Caco-2 (cell line): ENCODE results near the gene DNAH1. TPM values are rescaled to one million over a fixed set of nuclear protein-coding genes. Genes with fewer than 3 reads are reported as not detected.

Experiments used
- BruUV-seq: library from RNA; stranded (reverse); fragments of 400-500 nt; replicated peaks from 2 replicates; lab custom pipeline; 2021; lab: Mats Ljungman, UMichigan
- CTCF ChIA-PET: fragments of 300-600 bp; sonication (Branson Sonifier 250); formaldehyde crosslinking; loops from one replicate; lab custom pipeline; 2022; ENCODE audit warnings: antibody characterized with exemption; lab: Charles Lee
- POLR2A ChIA-PET: fragments of 300-600 bp; sonication (Branson Sonifier 250); formaldehyde crosslinking; loops from one replicate; lab custom pipeline; 2022; ENCODE audit warnings: antibody characterized with exemption; lab: Charles Lee
- DNase-seq, 2 experiments: peaks; one replicate each; pipeline versions ENCODE4 v3.0.0 to v3.0.0-alpha.2; 2020 to 2022
- H3K27me3 ChIP-seq: replicated peaks from 2 replicates; pipeline ENCODE4 v1.6.0; 2011; ENCODE audit warnings: low read length; ENCODE audit not compliant: control insufficient read depth, insufficient read depth
- H3K36me3 ChIP-seq: 2 replicates; pipeline ENCODE4 v1.5.1; 2011; ENCODE audit warnings: low read length; ENCODE audit not compliant: control insufficient read depth, insufficient read depth
- H3K4me1 ChIP-seq: fragments of 250-450 bp; sonication (Bioruptor Pico); 2 replicates; pipeline ENCODE4 v1.5.1; 2020; ENCODE audit warnings: mild to moderate bottlenecking
- H3K4me3 ChIP-seq: 2 replicates; pipeline ENCODE4 v1.5.1; 2011; ENCODE audit warnings: low read depth, mild to moderate bottlenecking, control low read depth, low read length
- H3K9me3 ChIP-seq: fragments of 250-450 bp; sonication (Bioruptor Pico); 2 replicates; pipeline ENCODE4 v1.5.1; 2020; ENCODE audit warnings: mild to moderate bottlenecking, moderate library complexity
- H3K27ac Mint-ChIP-seq: one replicate; pipeline ENCODE4 v1.8.0; 2022; ENCODE audit warnings: mixed read lengths; ENCODE audit not compliant: unreplicated experiment
- H3K27me3 Mint-ChIP-seq: one replicate; pipeline ENCODE4 v1.8.0; 2022; ENCODE audit warnings: mixed read lengths; ENCODE audit not compliant: insufficient read depth, unreplicated experiment
- H3K36me3 Mint-ChIP-seq: one replicate; pipeline ENCODE4 v1.8.0; 2022; ENCODE audit warnings: mild to moderate bottlenecking, mixed read lengths; ENCODE audit not compliant: insufficient read depth, unreplicated experiment
- H3K4me1 Mint-ChIP-seq: one replicate; pipeline ENCODE4 v1.8.0; 2022; ENCODE audit warnings: low read depth, mixed read lengths; ENCODE audit not compliant: unreplicated experiment
- H3K4me3 Mint-ChIP-seq: one replicate; pipeline ENCODE4 v1.8.0; 2022; ENCODE audit warnings: mild to moderate bottlenecking, moderate library complexity, mixed read lengths; ENCODE audit not compliant: unreplicated experiment
- H3K9me3 Mint-ChIP-seq: one replicate; pipeline ENCODE4 v1.8.0; 2022; ENCODE audit warnings: mixed read lengths; ENCODE audit not compliant: unreplicated experiment
- intact Hi-C: fragments of 100-400 bp; cut with micrococcal nuclease; formaldehyde crosslinking; loops from one replicate; pipeline ENCODE4 v1.10.0; 2022; ENCODE audit not compliant: unreplicated experiment
- total RNA-seq: library from RNA; stranded (reverse); gene quantifications from 2 replicates; pipeline ENCODE4 v1.2.3, GENCODE V29; 2022
- TF ChIP-seq, protein P1 (sequence below), 2 experiments: fragments of 200-600 bp in 1 of 2; IDR thresholded peaks; 1 replicate in 1 of 2; 2 replicates in 1 of 2; pipeline versions ENCODE4 v1.5.1 to v1.8.0; 2011 to 2022; ENCODE audit warnings: antibody characterized with exemption in 1 of 2, control low read depth in 1 of 2, inconsistent platforms in 1 of 2, low read depth in 1 of 2, low read length in 1 of 2, mild to moderate bottlenecking in 1 of 2, moderate library complexity in 1 of 2; ENCODE audit not compliant: insufficient read depth in 1 of 2, severe bottlenecking in 1 of 2, unreplicated experiment in 1 of 2

Gene DNAH1
- total RNA-seq, 1 experiment from 2014 or later: 4.1 TPM

DNA sequence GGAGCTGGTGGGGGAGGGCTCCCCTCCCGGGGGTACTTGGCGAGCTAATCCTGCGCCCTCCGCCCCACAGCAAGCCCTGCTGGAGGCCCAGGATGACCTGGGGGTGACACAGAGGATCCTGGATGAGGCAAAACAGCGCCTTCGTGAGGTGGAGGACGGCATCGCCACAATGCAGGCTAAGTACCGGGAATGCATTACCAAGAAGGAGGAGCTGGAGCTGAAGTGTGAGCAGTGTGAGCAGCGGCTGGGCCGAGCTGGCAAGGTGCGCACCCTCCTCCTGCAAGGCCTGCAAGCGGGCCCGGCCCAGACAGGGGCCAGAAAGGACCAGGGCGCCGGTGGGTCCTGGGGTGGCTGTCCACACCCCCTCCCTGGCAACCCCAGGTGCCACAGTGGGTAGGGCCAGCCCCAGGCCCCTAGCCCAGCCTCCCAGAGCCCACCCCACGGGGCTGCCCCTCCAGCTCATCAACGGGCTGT, 72.3 kb downstream of the DNAH1 start:
- Histone ChIP-seq H3K4me1 (no peaks in the 10 kb centered on the region), H3K27me3 (no peaks in the 10 kb centered on the region), H3K9me3 (no peaks in the 10 kb centered on the region), H3K4me3 (no peak overlapping the region), H3K36me3 (no peaks in the 10 kb centered on the region)
- no TSS peak for BruUV-seq
- TF ChIP-seq, protein P1, sequence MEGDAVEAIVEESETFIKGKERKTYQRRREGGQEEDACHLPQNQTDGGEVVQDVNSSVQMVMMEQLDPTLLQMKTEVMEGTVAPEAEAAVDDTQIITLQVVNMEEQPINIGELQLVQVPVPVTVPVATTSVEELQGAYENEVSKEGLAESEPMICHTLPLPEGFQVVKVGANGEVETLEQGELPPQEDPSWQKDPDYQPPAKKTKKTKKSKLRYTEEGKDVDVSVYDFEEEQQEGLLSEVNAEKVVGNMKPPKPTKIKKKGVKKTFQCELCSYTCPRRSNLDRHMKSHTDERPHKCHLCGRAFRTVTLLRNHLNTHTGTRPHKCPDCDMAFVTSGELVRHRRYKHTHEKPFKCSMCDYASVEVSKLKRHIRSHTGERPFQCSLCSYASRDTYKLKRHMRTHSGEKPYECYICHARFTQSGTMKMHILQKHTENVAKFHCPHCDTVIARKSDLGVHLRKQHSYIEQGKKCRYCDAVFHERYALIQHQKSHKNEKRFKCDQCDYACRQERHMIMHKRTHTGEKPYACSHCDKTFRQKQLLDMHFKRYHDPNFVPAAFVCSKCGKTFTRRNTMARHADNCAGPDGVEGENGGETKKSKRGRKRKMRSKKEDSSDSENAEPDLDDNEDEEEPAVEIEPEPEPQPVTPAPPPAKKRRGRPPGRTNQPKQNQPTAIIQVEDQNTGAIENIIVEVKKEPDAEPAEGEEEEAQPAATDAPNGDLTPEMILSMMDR (IDR thresholded peaks at IDR 0.05; ENCODE audit: insufficient read depth in 1 of 2, low read depth in 1 of 2, low read length in 1 of 2, severe bottlenecking in 1 of 2, unreplicated experiment in 1 of 2): no peak
- Mint-ChIP-seq H3K27me3 (no peaks in the 10 kb centered on the region), H3K4me1 (no peaks in the 10 kb centered on the region), H3K9me3 (no peaks in the 10 kb centered on the region), H3K4me3 (no peak overlapping the region), H3K36me3 (no peaks in the 10 kb centered on the region), H3K27ac (no peak overlapping the region)
- no peak for DNase-seq
- intact Hi-C loops: no loop called here
- CTCF ChIA-PET: interaction anchor here (1.0 to 1.9 kb wide), 2 partner anchors 9 to 168 kb away, joined by 4 to 5 read pairs; no protein-coding TSS in a partner anchor
- POLR2A ChIA-PET: interaction anchor here (0.6 kb wide), 1 partner anchor 291 kb away, joined by 3 read pairs; no protein-coding TSS in a partner anchor

DNA sequence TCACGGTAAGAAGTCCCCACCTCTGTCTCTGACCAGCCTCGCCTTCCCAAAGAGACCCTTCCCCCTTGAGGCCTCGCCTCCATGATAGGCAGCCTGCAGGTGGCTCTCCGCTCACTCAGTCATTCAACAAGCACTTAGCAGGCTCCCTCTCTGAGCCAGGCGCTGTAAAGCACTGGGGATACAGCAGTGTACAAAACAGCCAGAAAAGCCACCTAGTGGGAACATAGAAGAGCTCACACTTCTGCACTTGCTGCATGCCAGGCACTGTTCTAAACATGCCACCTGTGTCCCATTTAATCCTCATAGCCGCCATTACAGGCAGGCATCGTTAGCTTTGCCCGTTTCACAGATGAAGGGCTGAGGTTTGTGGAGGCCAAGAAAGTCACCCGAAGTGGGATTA, 72.8 kb downstream of the DNAH1 start:
- Mint-ChIP-seq H3K27ac (no peak overlapping the region), H3K4me1 (no peaks in the 10 kb centered on the region), H3K9me3 (no peaks in the 10 kb centered on the region), H3K4me3 (no peak overlapping the region), H3K27me3 (no peaks in the 10 kb centered on the region), H3K36me3 (no peaks in the 10 kb centered on the region)
- no peaks in the 10 kb centered on the region for H3K4me1 ChIP-seq
- DNase-seq: no peak
- intact Hi-C loops: no loop called here
- TF ChIP-seq, protein P1 (IDR thresholded peaks at IDR 0.05; ENCODE audit: insufficient read depth in 1 of 2, low read depth in 1 of 2, low read length in 1 of 2, severe bottlenecking in 1 of 2, unreplicated experiment in 1 of 2): peak in 1 of 2 experiments; percentile 20
- no peaks in the 10 kb centered on the region for H3K36me3 ChIP-seq
- no peaks in the 10 kb centered on the region for H3K9me3 ChIP-seq
- no peak overlapping the region for H3K4me3 ChIP-seq
- BruUV-seq: no TSS peak
- no peaks in the 10 kb centered on the region for H3K27me3 ChIP-seq
- ChIA-PET POLR2A (interaction anchor here (0.6 kb wide), 1 partner anchor 291 kb away, joined by 3 read pairs; no protein-coding TSS in a partner anchor), CTCF (interaction anchor here (0.7 to 1.9 kb wide), 3 partner anchors 9 to 168 kb away, joined by 3 to 5 read pairs (median 4); no protein-coding TSS in a partner anchor)

DNA sequence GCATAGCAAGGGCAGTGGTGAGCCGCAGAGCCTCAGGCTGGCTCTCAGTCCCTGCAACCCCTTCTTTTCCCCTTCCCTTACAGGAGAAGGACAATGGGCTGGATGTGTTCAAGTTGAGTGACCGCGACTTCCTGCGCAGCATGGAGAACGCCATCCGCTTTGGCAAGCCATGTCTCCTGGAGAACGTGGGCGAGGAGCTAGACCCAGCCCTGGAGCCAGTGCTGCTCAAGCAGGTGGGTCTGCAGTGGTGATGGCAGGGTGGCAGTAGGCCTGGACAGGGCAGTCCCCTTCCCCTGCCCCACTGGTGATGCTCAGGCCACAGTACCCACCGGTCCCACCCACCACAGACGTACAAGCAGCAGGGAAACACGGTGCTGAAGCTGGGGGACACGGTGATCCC, 75.0 kb downstream of the DNAH1 start:
- Histone ChIP-seq H3K4me3 (no peak overlapping the region), H3K36me3 (no peaks in the 10 kb centered on the region), H3K27me3 (no peaks in the 10 kb centered on the region), H3K4me1 (no peaks in the 10 kb centered on the region), H3K9me3 (no peaks in the 10 kb centered on the region)
- no peaks in the 10 kb centered on the region for H3K9me3 Mint-ChIP-seq
- no peaks in the 10 kb centered on the region for H3K27me3 Mint-ChIP-seq
- no peak for DNase-seq
- no peak overlapping the region for H3K4me3 Mint-ChIP-seq
- no TSS peak for BruUV-seq
- intact Hi-C loops: no loop called here
- TF ChIP-seq, protein P1 (IDR thresholded peaks at IDR 0.05; ENCODE audit: insufficient read depth in 1 of 2, low read depth in 1 of 2, low read length in 1 of 2, severe bottlenecking in 1 of 2, unreplicated experiment in 1 of 2): no peak
- ChIA-PET POLR2A (no interaction called here), CTCF (interaction anchor here (0.8 kb wide), 1 partner anchor 170 kb away, joined by 3 read pairs; no protein-coding TSS in a partner anchor)
- no peak overlapping the region for H3K27ac Mint-ChIP-seq
- no peaks in the 10 kb centered on the region for H3K36me3 Mint-ChIP-seq
- no peaks in the 10 kb centered on the region for H3K4me1 Mint-ChIP-seq
